Parathyroid adenoma (tissue), 2 donors: Measurements from ENCODE around the gene RMRP.

Source experiments
- H2AFZ ChIP-seq: fragments of 300-600 bp; sonication (generic); one replicate; pipeline ENCODE4 v1.7.0; 2017; ENCODE audit warnings: antibody characterized with exemption, mild to moderate bottlenecking
- H3K27ac ChIP-seq: fragments of 300-600 bp; sonication (generic); one replicate; pipeline ENCODE4 v1.7.0; 2017
- H3K27me3 ChIP-seq: fragments of 300-600 bp; sonication (generic); one replicate; pipeline ENCODE4 v1.7.0; 2017; ENCODE audit warnings: low read length; ENCODE audit not compliant: control insufficient read depth, insufficient read depth
- H3K36me3 ChIP-seq: fragments of 300-600 bp; sonication (generic); one replicate; pipeline ENCODE4 v1.7.0; 2017; ENCODE audit warnings: low read length; ENCODE audit not compliant: control insufficient read depth, insufficient read depth
- H3K4me1 ChIP-seq: fragments of 300-600 bp; sonication (generic); one replicate; pipeline ENCODE4 v1.7.0; 2017; ENCODE audit warnings: control low read depth
- H3K4me2 ChIP-seq: fragments of 300-600 bp; sonication (generic); one replicate; pipeline ENCODE4 v1.7.0; 2017; ENCODE audit warnings: low read length
- H3K4me3 ChIP-seq: fragments of 300-600 bp; sonication (generic); one replicate; pipeline ENCODE4 v1.7.0; 2017; ENCODE audit warnings: low read depth, low read length
- H3K79me2 ChIP-seq: fragments of 300-600 bp; sonication (generic); one replicate; pipeline ENCODE4 v1.7.0; 2017; ENCODE audit warnings: control low read depth
- H3K9ac ChIP-seq: fragments of 300-600 bp; sonication (generic); one replicate; pipeline ENCODE4 v1.7.0; 2017; ENCODE audit warnings: mild to moderate bottlenecking
- H3K9me3 ChIP-seq: fragments of 300-600 bp; sonication (generic); one replicate; pipeline ENCODE4 v1.7.0; 2017; ENCODE audit warnings: low read length; ENCODE audit not compliant: control insufficient read depth
- TF ChIP-seq, protein P1 (sequence below): fragments of 300-600 bp; sonication (generic); IDR thresholded peaks from one replicate; pipeline ENCODE4 v1.7.0; 2017; ENCODE audit warnings: antibody characterized with exemption, mild to moderate bottlenecking
- donor health status: primary hyperparathyroidism.

Gene RMRP

DNA sequence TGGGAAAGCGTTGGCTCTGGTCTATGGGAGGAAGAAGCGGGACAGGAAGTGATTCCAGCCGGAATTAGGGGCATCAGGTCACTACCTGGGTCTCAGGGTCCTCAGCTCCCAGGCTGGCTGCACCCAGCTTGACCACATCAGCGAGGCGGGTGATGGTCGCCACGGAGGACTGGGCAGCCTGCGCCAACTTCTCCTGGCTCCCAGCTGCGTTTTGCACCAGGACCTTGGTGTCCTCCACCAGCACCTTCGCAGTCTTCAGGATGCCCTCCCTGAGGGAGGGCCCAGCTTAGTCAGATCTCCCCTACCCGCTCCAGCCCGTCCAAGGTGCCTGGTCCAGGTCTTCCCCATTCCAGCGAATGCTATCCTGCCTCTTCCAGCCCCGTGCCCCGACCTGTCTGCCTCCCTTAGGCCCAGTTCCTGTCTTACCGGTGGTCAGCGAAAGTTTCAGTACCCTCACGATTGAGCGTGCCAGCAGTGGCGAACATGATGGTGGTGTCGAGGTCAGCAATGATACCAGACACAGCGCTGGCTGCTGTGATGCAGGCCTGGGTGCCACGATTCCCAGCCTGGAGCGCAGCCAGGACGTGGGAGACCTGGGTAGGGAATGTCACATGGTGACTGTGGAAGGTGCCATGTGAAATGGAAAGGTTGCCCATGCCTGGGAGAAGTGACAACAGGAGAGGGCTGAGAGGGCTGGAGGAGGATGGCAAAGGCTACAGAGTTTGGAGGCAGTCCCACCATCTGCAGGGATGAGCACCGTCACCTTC lies 46.3 kb upstream of the RMRP start:
- TF ChIP-seq, protein P1, sequence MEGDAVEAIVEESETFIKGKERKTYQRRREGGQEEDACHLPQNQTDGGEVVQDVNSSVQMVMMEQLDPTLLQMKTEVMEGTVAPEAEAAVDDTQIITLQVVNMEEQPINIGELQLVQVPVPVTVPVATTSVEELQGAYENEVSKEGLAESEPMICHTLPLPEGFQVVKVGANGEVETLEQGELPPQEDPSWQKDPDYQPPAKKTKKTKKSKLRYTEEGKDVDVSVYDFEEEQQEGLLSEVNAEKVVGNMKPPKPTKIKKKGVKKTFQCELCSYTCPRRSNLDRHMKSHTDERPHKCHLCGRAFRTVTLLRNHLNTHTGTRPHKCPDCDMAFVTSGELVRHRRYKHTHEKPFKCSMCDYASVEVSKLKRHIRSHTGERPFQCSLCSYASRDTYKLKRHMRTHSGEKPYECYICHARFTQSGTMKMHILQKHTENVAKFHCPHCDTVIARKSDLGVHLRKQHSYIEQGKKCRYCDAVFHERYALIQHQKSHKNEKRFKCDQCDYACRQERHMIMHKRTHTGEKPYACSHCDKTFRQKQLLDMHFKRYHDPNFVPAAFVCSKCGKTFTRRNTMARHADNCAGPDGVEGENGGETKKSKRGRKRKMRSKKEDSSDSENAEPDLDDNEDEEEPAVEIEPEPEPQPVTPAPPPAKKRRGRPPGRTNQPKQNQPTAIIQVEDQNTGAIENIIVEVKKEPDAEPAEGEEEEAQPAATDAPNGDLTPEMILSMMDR = no peak

DNA sequence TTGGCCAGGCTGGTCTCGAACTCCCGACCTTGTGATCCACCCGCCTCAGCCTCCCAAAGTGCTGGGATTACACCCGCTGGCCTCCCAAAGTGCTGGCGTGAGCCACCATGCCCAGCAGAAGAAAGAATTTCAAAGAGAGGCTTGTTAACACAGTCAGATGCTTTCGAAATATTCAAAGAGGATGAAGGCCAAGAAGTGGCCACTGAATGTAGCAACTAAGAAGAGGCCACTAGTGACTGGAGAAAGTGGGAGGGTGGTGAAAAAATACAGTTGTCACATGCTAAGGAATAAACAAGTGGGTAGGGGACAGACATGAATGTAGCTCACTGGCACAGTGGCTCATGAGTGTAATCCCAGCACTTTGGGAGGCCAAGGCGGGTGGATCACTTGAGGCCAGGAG lies 44.9 kb upstream of the RMRP start:
- Histone ChIP-seq H3K27me3 (no peaks in the 10 kb centered on the region), H3K27ac (no peak overlapping the region), H3K36me3 (no peaks in the 10 kb centered on the region), H3K79me2 (no peaks in the 10 kb centered on the region), H3K4me2 (no peak overlapping the region), H3K4me1 (peaks cover 6% of the 10 kb centered on the region), H3K9me3 (no peaks in the 10 kb centered on the region), H3K9ac (no peak overlapping the region), H2AFZ (no peak overlapping the region), H3K4me3 (no peak overlapping the region)
- TF ChIP-seq, protein P1 = no peak

More for the DNA sequence above, 46.3 kb upstream of the RMRP start:
- no peaks in the 10 kb centered on the region for H3K79me2 ChIP-seq
- no peak overlapping the region for H3K4me2 ChIP-seq
- H3K36me3 ChIP-seq = no peaks in the 10 kb centered on the region
- H3K9me3 ChIP-seq = no peaks in the 10 kb centered on the region
- no peaks in the 10 kb centered on the region for H3K27me3 ChIP-seq
- no peak overlapping the region for H2AFZ ChIP-seq
- no peak overlapping the region for H3K9ac ChIP-seq
- H3K4me1 ChIP-seq = no peaks in the 10 kb centered on the region
- no peak overlapping the region for H3K27ac ChIP-seq
- no peak overlapping the region for H3K4me3 ChIP-seq

DNA sequence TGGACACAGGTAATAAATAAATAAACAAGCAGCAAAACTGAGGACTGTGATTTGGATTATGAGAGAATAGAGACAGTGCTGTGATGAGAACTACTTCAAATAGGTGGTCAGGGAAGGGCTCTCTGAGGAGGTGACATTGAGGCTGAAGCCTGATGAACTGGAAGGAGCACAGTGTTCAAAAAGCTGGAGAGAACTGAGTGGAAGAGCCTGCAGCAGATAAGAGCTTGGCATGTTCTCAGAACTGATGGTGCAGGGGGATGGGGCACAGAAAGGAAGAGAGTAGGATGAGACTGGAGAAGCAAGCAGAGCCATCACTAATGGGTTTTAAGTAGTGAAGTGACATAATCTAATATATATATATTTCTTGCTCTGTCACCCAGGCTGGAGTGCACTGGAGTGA lies 43.1 kb upstream of the RMRP start:
- H3K4me2 ChIP-seq = no peak overlapping the region
- no peak overlapping the region for H3K27ac ChIP-seq
- H2AFZ ChIP-seq = no peak overlapping the region
- H3K4me3 ChIP-seq = no peak overlapping the region
- H3K9me3 ChIP-seq = no peaks in the 10 kb centered on the region
- peaks cover 18% of the 10 kb centered on the region for H3K4me1 ChIP-seq
- H3K79me2 ChIP-seq = no peaks in the 10 kb centered on the region
- H3K9ac ChIP-seq = no peak overlapping the region
- no peaks in the 10 kb centered on the region for H3K27me3 ChIP-seq
- H3K36me3 ChIP-seq = no peaks in the 10 kb centered on the region
- TF ChIP-seq, protein P1 = no peak

DNA sequence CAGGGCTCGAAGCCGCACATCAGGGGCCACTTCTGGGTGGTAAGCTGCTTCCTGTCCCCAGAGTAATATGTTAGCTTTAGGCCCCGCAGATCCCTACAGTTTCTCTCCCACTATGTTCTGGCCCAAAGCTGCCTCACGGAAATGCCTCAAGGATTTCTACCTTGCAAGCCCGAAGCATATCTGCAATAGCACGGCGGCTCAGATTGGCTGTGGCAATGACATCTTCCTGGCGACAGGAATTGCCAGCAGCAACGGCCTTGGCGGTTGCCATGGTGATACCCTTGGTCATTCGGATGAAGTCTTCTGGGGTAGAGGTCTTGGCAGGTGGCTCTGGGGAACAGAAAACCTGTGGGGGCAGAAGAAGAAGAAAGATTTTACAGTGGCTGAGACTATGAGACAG lies 42.2 kb upstream of the RMRP start:
- Histone ChIP-seq H3K9ac (no peak overlapping the region), H3K27me3 (no peaks in the 10 kb centered on the region), H3K4me1 (peaks cover 18% of the 10 kb centered on the region), H3K4me2 (no peak overlapping the region), H2AFZ (no peak overlapping the region), H3K9me3 (no peaks in the 10 kb centered on the region), H3K27ac (no peak overlapping the region), H3K79me2 (no peaks in the 10 kb centered on the region), H3K4me3 (no peak overlapping the region), H3K36me3 (no peaks in the 10 kb centered on the region)
- TF ChIP-seq, protein P1 = no peak

DNA sequence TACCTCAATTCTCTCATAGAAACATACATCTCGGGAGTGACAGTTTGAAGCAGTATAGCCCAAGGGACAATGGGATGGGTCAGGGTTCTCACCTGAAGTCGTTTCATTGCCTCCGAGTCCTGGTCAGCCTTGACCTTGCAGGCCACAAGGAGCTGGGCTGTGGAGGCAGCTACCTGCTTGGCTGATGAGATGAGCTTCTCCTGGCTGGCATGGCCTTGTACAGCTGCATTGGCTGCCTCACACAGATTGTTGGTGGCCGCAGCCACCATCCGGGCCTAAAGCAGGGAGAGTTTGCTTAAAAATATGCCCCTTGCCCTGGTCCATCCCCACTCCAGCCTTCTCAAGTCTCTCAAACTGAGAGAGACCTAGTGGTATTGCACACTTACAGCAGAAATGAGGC lies 40.4 kb upstream of the RMRP start:
- H3K4me2 ChIP-seq = no peak overlapping the region
- H3K79me2 ChIP-seq = no peaks in the 10 kb centered on the region
- peak overlapping the region; percentile 74 for H3K27ac ChIP-seq
- H3K4me3 ChIP-seq = no peak overlapping the region
- no peaks in the 10 kb centered on the region for H3K27me3 ChIP-seq
- H3K9ac ChIP-seq = no peak overlapping the region
- H2AFZ ChIP-seq = no peak overlapping the region
- TF ChIP-seq, protein P1 = no peak
- no peaks in the 10 kb centered on the region for H3K9me3 ChIP-seq
- H3K36me3 ChIP-seq = no peaks in the 10 kb centered on the region
- peaks cover 18% of the 10 kb centered on the region for H3K4me1 ChIP-seq
